ENCODE data around the gene NOVA2.

GRCh38 chr19:46000491-46001246, 27.0 kb upstream of the NOVA2 start:
- TF ChIP-seq EZH2 (IDR thresholded peaks at IDR 0.05; ENCODE audit: borderline replicate concordance, low read depth, low read length, severe bottlenecking) (no peak), POLR2A (IDR thresholded peaks at IDR 0.05; ENCODE audit: low read depth, low read length) (no peak), CTCF (IDR thresholded peaks at IDR 0.05; ENCODE audit: extremely low read depth in 1 of 2, insufficient read depth in 1 of 2, low read depth in 1 of 2, low read length in 2 of 2) (no peak), MYC (IDR thresholded peaks at IDR 0.05; ENCODE audit: low read depth, low read length) (no peak), MAX (IDR thresholded peaks at IDR 0.05; ENCODE audit: insufficient read depth, insufficient read length) (no peak), FOS (IDR thresholded peaks at IDR 0.05; ENCODE audit: borderline replicate concordance, insufficient read depth, low read length) (no peak), POLR2AphosphoS5 (IDR thresholded peaks at IDR 0.05; ENCODE audit: insufficient read depth, low read depth, low read length) (no peak), GATA2 (IDR thresholded peaks at IDR 0.05; ENCODE audit: insufficient read depth, insufficient read length, low read depth, low read length) (no peak), JUN (IDR thresholded peaks at IDR 0.05; ENCODE audit: borderline replicate concordance, insufficient read depth, insufficient read length, low read depth) (no peak)
